ENCODE data around the gene GXYLT2.
"Not testable (repeated sequence)": the region's sequence is repeated elsewhere in the genome, so short reads cannot be mapped to it uniquely, and the experiment has no call there.

The GXYLT2 gene

DNA sequence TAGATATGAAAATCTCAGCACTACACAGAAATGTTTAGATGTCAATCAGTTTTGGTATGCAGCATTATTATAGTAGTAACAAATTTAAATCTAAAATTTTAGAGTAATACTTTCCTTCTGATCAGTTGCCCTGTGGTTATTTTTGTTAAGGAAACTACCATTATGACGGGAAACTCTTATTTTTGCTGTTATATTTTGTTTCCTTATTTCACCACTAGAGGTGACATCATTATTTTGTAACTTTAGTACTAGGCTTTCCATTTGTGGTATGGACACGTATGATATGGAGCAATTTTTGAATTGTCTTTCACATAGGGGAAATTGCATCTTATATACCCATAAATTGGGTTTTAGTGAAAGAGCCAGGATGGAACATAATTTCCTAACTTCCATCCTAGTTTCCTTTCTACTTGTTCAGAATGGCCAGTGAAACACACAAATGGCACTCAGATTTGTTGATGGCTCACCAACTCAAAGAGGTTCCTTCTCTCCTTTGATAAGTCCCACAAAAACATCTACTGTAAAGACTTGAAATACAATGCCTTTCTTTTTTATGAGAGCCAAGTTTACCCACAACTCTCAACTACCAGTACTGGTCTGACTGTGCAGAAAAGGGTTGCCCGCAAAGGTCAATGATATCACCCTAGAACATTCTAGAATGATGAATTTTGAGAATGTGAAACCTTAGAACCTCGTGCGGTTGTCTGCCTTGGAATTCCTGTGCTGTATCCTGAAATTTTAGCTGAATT is 89.4 kb downstream of the GXYLT2 start:
- no peak for DNase-seq

- no peak for DNase-seq
Measured at GRCh38 chr3:72982609-72983366, 94.9 kb downstream of the GXYLT2 start.

DNA sequence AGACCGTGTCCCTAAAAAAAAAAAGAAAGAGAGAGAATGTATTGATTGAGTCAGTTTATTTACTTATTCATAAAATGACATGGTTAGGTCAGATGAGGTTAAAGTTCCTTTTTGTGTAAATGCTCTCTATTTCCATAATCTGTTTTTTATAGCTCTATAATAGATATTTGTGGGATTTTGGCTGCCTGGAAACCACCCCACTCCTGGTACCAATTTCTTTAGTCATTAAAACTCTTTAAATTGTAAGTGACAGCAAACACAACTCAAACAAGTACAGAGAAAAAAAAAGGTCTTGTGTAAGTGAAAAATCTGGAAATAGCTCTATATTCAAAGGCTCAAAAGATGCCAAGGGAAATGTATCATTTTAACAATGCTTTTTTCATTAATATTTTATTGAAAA is 97.7 kb downstream of the GXYLT2 start:
- DNase-seq = no peak

DNA sequence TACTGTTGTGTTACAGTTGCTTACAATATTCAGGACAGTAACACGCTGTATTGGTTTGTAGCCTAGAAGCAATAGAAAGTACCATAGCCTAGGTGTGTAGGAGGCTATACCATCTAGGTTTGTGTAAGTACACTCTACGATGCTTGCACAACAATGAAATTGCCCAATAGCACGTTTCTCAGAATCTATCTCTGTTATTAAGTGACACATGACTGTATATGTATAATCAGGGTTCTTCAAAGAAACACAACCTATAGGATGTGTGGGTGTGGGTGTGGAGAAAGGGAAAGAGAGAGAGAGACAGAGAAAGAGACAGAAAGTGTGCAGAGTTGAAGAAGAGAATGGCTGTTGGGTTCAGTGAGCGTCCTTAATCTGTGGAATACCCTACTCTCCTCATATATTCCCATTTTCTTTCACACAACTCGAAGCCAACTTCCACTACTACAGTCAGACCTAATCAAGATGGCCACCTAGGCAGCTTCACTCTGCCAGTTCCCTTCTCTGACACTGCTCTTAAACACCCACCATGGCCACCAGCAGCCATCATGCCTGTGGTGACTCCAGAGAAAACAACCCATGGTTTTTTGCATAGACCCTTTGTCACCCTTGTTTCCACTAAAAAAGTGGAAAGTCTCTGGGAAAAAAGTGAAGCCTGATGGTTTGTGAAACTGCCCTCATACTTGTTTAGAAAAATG is 103.0 kb downstream of the GXYLT2 start:
- DNase-seq = no peak

DNA sequence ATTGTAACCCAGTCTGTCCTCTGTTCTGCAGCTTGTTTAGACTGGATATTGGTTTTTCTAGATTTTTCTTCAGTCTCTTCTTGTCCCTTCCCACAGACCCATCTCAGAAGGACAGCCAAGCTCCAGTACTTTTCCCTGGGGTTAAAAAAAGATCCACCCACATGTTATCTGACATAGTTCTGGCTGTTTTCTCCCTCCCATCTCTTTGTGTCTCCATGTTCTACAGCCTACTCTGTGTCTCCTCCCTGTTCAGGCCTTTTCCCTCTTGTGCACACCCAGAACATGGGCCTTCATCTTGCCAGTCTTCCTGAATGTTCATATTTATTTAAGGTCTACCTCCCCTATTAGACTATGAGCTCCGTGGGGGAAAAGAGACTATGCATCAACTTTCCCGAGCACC is 103.7 kb downstream of the GXYLT2 start:
- no peak for DNase-seq

GRCh38 chr3:72993391-72993790 is 105.5 kb downstream of the GXYLT2 start:
- no peak for DNase-seq

DNA sequence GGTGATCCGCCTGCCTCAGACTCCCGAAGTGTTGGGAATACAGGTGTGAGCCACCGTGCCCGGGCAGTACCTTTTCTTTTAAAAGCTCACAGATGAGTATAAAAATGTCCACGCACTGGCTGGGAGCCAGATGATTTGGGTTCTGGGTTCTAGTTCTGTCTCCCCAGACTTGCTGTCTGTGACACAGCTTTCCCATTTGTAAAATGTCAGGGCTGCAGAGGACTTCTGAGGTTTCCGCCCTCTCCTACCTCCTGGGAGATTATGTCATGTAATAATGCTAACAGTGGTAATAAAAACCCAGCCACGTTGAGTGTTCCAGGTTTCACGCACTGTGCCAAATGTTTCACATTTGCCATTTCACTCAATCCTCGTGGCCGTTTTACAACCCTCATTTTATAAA is 107.5 kb downstream of the GXYLT2 start:
- no peak for DNase-seq

GRCh38 chr3:72996121-72996472 is 108.3 kb downstream of the GXYLT2 start:
- DNase-seq = peak in 2 of 6 experiments; percentile 15 to 30

- peak; percentile 86 to 94 (median 90) for DNase-seq
Measured at GRCh38 chr3:72996473-72997333, 108.9 kb downstream of the GXYLT2 start, which contains the start of gene PPP4R2. TSS of gene PPP4R2 (plus strand) at chr3:72996811. CDS start at chr3:72997038, 227 bp downstream.

DNA sequence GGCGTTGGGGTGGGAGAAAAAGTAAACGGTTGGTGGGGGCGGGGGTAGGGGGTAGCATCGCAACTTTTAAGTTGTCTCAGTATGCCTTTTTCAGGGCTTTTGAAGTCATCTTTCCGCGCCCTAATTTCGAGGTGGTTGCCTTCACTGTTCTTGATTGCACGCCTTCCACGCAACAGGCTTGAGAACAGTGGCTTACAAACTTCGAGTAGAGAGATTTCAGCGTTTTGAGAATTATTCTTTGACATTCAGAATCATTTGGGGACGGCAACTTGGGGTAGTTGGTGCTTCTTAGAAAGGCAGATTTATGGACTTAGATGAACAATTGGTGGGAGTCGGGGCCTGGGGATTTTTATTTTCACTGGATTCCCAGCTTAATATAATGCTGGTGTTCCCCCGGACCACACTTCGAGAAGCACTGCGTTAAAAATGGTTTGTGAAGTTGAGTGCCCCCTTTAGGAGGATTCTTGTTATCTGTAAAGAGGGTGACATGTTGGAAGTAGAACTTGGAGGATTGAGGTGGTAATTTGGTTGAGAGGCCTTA is 109.6 kb downstream of the GXYLT2 start:
- peak in 5 of 6 experiments; percentile 27 to 67 (median 46) for DNase-seq

DNA sequence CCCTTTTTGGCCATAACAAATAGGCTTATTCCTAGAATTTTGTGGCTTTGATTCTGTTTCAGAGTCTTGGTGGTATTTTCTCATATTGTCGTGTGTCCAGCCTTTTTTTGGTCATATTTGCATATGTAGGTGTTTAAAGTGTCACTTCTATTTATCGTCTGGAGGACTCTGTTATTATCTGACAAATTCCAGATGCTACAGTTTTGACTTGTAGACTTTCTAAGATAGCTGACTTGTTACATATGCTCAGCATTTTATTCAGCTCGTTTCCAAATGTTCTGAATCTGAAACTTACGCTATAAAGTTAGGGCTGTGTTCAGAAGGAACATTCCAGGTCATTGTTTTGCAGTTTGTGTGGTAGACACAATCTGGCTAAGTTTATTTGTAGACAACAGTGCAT is 110.6 kb downstream of the GXYLT2 start:
- DNase-seq = no peak

- DNase-seq = peak in 3 of 6 experiments; percentile 7 to 29 (median 10)
Measured at GRCh38 chr3:72999951-73000350, 112.1 kb downstream of the GXYLT2 start.

DNA sequence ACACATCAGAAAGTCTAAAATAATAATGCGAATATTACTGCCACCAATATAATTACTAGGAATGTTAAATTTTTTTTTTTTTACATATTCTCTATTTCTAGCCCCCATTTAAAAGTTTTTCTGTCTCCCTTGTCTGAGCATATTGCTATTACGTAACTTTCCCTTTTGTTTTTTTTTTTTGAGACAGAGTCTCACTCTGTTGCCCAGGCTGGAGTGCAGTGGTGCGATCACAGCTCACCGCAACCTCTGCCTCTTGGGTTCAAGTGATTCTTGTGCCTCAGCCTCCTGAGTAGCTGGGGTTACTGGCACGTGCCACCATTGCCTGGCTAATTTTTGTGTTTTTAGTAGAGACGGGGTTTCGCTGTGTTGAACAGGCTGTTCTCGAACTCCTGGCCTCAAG is 115.2 kb downstream of the GXYLT2 start:
- DNase-seq = not testable (repeated sequence)

- DNase-seq = no peak
Measured at GRCh38 chr3:73004316-73004715, 116.5 kb downstream of the GXYLT2 start.

- no peak for DNase-seq
Measured at GRCh38 chr3:73007992-73008712, 120.3 kb downstream of the GXYLT2 start.

DNA sequence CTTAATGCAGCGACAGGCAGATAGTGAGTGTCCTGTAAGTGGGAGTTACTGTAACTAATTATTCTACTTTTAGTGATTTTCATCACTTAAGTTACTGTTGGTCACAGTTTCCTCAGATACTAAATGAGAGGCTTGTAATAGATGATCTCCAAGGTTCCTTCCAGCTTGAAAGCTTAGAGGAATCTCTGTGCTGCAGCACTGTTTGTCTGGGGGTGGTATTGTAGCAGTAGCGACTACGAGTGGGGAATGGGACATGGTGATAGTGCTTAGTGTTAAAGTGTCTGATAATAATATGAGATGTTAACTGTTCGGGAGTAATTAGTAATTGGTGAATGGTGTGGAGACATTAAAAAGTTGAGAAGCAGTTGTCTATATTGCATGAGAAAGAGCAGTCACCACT is 121.2 kb downstream of the GXYLT2 start:
- DNase-seq = no peak

DNA sequence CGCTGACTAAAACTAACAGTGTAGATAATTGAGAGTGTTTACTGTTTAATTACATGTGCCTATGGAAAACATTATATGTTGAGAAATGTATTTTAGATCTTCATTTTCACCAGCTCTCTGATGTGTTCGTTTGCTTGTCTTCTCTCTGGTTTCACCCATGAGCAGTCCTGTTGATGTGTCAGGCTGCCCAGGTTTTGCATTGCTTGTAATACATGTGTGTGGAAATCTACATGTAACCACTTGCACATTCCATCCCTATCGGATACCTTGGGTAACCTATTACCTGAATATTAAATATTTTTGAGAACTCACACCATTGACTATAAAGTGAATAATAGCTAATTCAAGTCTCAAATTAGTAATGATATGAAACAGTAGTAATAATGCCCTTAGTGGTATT is 121.9 kb downstream of the GXYLT2 start:
- no peak for DNase-seq

DNA sequence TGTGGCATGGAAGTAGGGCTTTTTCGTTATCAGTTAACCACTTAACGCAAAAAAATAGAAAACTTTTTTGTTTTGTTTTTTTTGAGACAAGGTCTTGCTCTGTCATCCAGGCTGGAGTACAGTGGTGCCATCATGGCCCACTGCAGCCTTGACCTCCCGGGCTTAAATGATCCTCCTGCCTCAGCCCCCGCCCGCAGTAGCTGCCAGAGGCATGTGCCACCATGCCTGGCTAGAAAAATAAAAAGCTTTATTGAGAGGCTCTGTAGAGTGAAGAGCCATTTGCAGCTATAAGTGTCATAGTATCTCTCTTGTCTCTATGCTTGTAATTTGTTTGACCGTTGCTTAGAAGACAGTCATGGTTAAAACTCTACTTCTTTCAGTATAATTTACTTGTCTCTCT is 122.3 kb downstream of the GXYLT2 start:
- DNase-seq = no peak

GRCh38 chr3:73018298-73018697 is 130.5 kb downstream of the GXYLT2 start:
- DNase-seq = no peak

DNA sequence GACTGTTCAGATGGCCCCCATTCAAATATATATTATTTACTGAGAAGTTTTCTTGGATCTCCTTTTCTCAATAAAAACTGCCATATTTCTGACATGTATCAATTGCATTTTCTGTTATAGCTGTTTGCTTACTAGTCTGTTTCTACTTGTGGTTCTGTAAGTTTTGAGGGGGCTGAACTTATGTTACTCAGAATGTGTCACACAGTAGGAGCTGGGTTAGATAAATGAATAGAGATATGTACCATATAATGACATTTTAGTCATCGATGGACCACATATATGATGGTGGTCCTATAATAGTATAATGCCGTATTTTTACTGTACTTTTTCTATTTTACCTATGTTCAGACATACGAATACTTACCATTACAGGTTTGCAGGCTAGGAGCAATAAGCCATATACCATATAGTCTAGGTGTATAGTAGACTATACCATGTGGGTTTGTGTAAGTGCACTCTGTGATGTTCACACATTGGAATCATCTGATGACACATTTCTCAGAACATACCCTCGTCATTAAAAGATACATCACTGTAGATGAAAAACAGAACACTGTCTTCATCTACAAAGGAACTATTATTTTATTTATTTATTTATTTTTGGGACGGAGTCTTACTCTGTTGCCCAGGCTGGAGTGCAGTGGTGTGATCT is 131.1 kb downstream of the GXYLT2 start:
- no peak for DNase-seq

GRCh38 chr3:73021301-73021835 is 133.5 kb downstream of the GXYLT2 start:
- no peak for DNase-seq

Measured in stimulated activated naive CD4-positive, alpha-beta T cell (primary cell).